SW480 (cell line): ENCODE results near the gene SRGAP3.

Experiments
- DNase-seq: peaks from one replicate; pipeline ENCODE4 v3.0.0-alpha.2; 2016; ENCODE audit warnings: low spot score

Gene SRGAP3

DNA sequence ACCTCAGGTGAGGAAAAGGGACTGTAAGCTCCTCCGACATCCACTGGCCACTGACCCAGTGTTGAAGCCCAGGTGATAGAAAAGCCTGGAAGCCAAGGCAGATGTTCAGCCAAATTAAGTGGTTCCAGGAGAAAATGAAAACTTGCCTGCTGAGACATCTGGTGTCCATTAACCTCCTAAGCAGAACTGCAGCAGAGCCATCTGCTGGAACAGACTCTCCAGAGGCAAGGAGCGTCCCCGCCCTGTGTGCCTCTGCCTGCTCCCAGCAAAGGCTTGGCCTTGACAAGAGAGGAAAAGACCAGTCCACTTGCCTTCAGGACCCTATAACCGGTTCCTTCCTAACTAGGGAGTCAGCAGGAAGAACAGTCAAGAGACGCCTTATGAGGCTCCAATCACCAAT lies 48.2 kb downstream of the SRGAP3 start:
- DNase-seq, result no peak

DNA sequence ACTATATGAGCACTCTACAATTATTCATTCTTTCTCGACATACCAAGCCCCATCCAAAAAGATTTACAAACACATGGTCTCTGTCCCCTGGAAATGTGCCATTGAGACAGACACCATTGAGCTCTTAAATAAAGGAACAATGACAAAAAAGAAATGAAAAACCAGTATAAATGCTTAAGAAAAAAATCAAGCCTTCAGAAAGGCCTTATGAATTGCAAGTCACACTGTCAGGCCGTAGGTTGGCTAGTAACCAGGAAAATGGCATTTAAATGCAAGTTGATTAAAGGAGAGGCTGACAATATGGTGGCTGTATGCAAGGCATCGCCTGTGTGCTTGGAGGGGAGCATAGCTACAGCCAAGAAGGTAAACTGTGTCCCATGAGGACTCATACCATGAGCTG lies 49.7 kb downstream of the SRGAP3 start:
- no peak for DNase-seq

DNA sequence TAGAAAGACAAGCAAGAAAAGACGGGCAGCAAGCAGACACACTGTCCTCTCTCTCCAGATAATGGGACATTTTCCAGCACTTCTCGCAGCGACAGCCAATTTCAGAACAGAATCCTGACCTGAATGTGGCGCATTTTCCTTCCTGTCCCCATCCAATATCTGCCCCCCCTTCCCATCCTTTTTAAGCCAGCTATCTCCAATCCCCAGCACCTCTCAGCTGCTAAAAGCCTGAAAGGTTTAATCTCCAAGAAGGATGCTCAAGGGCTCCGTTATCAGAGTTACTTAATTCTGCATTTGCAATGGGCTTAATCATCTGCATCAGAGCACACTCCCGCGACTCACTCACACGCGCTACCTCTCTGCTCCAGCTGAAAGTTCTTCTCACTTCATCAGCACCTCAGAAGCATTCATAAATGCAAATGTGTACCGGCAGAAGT lies 50.5 kb downstream of the SRGAP3 start:
- no peak for DNase-seq

GRCh38 chr3:9198261-9198660 lies 51.2 kb downstream of the SRGAP3 start:
- no peak for DNase-seq

DNA sequence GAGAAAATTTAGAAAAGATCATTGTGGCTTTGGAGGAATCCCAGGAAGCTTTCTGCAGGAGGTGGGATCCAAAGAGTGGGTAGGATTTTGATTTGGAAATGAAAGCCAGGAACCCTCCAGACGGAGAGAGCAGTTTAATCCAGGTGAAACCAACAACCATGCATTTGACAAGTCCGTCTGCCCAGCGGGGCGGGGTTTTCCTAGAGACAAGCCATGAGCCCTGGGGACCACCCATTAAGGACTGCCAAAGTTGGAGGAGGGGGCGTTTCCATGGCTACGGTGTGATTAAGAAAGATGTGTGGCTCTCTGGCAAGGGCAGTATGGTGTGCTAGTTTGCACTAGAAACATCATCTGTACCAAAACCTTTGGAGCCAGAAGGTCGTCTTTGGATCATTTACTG lies 53.4 kb downstream of the SRGAP3 start:
- DNase-seq, result no peak

DNA sequence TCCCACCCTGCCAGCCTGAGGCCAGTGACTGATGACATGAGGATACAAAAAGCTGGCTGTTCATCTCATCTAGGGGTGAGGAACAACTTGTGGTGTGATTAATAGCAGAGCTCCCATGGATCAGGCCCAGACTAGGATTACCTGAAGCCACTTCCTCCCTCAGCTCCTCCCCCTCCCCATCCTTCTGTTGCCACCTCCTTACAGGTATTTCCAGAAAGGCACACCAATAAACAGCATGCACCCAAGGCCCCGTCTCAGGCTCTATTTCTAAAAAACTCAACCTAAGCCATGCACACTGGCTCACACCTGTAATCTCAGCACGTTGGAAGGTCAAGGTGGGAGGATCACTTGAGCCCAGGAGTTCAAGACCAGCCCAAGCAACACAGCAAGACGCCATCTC lies 54.1 kb downstream of the SRGAP3 start:
- DNase-seq, result no peak

GRCh38 chr3:9194509-9195184 lies 54.8 kb downstream of the SRGAP3 start:
- DNase-seq, result no peak

DNA sequence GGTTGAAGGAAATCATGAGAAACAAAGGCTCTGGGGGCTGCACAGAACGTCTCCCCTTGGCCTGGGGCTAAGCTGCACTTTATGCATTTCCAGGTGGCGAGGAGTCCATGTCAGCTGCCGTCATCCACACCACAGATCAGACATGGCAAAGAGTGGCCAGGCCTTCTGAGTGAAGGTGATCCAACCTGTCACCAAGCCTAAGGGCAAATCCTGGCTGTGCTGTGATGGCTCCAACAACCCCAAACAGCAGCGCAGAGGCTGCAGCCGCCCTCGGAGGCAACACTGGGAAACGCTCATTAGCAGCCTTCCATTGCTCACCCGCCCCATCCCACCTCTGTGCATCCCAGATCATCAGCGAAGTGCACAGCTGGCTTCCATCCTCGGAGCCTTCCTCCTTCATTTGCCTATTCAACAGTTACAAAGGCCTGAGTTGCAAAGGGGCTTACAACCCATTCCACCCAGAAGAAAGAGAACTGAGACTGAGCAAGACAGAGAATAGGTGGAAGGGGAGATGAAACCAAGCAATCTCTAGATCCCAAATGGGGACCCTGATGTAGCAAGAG lies 55.7 kb downstream of the SRGAP3 start:
- DNase-seq, result no peak

DNA sequence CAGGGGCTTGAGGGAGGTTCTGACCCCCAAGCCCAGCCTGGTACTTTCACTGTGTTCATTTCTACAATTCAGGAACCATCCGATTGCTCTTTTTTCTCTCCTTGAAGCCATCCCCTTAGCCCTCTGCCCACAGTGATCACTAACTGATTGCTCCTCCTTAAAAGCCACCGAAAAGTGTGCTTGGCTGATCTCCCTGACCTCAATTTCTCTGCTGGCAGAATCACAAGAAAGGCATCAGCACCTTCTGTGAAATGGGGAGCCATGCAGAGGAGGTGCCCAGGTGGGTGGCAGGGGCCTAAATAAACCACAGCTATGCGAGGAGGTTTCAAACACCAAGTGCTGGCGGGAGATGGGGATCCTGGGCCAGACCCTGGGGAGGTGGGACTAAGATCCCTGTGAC lies 56.2 kb downstream of the SRGAP3 start:
- DNase-seq, result no peak

GRCh38 chr3:9192248-9193025 lies 57.0 kb downstream of the SRGAP3 start:
- no peak for DNase-seq

GRCh38 chr3:9190276-9190675 lies 59.2 kb downstream of the SRGAP3 start:
- DNase-seq, result no peak

DNA sequence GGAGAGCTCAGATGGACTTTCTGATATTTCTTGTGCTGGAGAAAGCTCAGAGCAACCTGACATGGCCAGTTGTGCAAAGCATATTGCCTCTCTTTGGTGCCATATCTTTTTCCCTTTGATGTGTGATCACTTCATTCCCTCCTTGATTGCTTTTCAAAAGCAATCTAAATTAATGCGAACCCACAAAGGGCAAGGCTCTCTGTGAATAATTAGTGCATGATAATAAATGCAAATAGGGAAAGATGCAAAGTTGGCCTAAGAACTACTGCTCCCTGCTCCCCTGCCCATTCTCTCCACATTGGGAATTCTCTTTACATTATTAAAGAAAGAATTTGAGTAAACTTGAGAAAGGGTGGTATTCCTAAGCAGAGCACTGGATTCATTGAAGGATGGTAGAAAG lies 60.9 kb downstream of the SRGAP3 start:
- no peak for DNase-seq

GRCh38 chr3:9185701-9186100 lies 63.7 kb downstream of the SRGAP3 start:
- no peak for DNase-seq

DNA sequence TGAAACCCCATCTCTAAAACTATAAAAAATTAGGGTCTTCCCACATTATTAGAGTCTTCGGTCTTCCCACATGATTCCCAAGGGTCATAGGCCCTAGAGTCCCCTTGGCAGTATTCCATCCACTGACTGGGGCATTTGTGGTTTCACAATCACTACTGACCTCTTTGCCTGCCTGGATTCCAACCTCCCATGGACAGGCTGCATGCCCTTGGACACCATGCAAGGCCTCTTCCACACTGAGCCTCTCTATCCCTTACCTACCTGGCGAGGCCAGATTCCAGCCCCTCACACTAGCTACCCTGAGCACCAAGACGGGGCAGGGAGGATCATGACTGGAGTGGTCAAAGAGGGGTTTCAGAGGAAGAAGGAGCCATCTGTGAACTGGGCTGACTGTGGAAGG lies 64.4 kb downstream of the SRGAP3 start:
- DNase-seq, result no peak

DNA sequence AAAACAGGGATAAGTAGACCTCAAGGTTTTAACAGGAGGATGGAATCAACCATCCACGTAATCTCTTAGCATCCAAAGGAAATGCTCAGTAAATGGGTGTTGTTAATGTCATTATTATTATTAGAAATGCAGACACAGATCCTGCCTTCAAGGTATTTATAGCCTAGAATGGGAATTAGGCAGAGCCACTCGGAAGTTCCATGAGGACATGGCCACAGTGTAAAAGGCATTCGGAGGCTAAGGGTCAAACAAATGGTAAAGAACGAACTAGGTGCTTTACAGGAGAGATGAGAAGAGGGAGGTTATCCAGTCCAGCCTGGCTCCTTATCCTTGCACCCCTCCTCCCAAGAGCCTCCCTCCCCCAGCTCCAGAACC lies 65.0 kb downstream of the SRGAP3 start:
- no peak for DNase-seq

- DNase-seq, result no peak
These were observed 65.5 kb downstream of the SRGAP3 start for GRCh38 chr3:9183811-9184460.

DNA sequence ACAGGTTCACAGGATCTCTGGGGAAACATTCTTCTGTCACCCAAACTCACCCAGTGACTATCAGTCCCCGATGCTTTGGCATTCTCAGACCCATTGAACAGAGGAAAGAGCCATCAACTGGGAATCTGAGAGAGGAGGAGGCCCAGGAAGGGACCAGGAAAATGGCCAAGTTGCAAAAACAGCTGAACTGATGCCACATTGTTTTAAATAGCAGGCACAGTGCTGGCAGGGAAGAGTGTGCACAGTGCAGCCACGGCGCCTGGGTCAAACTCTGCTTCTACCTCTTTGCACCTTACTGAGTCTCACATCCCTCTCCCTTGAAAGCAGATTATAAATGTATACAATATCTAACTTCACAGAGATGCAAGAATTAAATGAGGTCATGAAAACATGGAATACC lies 66.4 kb downstream of the SRGAP3 start:
- no peak for DNase-seq

DNA sequence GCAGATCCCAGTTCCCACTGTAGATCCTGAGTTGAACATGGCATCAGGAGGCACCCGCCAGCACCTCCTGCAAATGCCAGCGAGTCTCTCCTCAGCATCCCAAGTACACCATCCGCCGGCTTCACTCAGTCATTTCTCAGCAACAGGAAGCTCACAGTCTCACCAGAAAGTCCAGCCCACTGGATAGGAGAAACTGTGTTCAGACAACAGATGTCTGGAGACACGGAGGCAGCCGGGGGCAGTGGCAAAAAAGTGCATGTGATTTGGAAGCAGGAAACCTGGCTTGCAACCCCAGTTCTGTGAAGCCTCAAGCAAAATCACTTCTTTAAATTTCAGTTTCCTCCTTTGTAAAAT lies 68.7 kb downstream of the SRGAP3 start:
- DNase-seq, result no peak

GRCh38 chr3:9179826-9180763 lies 69.4 kb downstream of the SRGAP3 start:
- DNase-seq, result no peak

DNA sequence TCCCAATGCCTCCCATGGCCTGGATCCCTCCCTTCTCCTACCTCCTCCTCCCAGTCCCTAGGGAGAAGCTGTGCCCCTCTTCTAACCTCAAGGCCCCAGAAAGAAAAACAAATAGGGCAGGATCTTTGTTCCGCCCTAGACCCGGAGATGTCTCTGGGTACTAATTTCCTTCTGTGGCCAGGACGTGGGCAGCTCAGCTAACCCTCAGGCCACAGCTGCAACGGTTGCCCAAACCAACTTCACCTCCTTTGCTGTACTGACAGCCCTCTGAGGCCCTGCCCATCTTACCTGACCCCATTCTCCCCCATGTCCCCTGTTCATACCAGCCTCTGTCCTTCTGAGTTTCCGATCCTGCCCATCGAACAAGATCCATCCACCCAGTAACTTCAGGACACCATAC lies 70.7 kb downstream of the SRGAP3 start:
- no peak for DNase-seq

- peak; percentile 48 for DNase-seq
These were observed 74.0 kb downstream of the SRGAP3 start for GRCh38 chr3:9175421-9175820.

GRCh38 chr3:9173445-9173844 lies 76.0 kb downstream of the SRGAP3 start:
- DNase-seq, result no peak
